Measurements from ENCODE around the gene DPYSL4. TPM values are rescaled to one million over a fixed set of nuclear protein-coding genes. Genes with fewer than 3 reads are reported as not detected.

DPYSL4 gene
- total and polyA plus RNA-seq, 2 experiments from 2014 or later, result 10.6 to 23.9 TPM

DNA sequence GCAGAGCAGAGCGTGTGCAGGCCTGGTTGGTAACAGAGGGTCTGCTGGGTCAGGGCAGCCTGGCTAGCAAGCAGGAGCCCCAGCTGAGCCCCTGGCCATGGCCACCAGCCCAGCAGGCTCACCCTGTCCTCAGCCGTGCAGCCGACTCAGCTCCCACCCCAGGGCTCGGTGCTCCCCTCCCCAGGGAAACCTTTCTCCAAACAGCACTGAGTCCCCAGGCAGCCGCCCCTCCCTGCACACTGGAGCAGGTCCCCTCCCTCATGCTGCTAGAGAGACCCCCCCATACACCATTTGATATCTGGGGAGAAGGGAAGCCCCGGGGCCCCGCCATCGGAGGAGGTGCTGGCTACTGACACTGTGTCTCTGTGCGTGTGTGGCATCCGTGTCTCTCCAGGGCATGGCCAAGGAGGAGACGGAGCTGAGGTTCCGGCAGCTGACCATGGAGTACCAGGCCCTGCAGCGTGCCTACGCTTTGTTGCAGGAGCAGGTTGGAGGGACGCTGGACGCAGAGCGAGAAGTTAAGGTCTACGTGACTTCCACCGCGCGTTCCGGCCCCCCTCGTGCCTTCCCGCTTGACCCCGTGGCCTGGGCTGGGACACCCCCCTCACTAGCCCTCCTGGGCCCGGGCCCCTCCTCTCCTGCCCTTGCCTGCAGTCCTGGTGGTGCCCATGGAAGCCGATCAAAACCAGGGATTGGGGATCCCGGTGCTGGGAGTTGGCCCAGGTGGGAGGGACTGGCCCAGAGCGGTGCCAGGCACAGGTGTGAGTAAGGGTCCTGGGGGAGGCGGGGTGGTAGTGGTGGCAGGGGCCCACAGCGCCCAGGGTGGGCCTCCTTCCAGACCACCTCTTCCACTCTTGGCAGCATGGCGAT, 45.0 kb upstream of the DPYSL4 start:
- no peak for TF ChIP-seq ZNF114 (CRISPR knock-in tag; IDR thresholded peaks at IDR 0.05)
- TF ChIP-seq, protein P1, sequence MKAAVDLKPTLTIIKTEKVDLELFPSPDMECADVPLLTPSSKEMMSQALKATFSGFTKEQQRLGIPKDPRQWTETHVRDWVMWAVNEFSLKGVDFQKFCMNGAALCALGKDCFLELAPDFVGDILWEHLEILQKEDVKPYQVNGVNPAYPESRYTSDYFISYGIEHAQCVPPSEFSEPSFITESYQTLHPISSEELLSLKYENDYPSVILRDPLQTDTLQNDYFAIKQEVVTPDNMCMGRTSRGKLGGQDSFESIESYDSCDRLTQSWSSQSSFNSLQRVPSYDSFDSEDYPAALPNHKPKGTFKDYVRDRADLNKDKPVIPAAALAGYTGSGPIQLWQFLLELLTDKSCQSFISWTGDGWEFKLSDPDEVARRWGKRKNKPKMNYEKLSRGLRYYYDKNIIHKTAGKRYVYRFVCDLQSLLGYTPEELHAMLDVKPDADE (IDR thresholded peaks at IDR 0.05), result no peak
- TF ChIP-seq, protein P2, sequence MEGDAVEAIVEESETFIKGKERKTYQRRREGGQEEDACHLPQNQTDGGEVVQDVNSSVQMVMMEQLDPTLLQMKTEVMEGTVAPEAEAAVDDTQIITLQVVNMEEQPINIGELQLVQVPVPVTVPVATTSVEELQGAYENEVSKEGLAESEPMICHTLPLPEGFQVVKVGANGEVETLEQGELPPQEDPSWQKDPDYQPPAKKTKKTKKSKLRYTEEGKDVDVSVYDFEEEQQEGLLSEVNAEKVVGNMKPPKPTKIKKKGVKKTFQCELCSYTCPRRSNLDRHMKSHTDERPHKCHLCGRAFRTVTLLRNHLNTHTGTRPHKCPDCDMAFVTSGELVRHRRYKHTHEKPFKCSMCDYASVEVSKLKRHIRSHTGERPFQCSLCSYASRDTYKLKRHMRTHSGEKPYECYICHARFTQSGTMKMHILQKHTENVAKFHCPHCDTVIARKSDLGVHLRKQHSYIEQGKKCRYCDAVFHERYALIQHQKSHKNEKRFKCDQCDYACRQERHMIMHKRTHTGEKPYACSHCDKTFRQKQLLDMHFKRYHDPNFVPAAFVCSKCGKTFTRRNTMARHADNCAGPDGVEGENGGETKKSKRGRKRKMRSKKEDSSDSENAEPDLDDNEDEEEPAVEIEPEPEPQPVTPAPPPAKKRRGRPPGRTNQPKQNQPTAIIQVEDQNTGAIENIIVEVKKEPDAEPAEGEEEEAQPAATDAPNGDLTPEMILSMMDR (conservative IDR thresholded peaks at IDR 0.05; ENCODE audit: low read depth in 2 of 2), result no peak
- TF ChIP-seq POLR2AphosphoS5 (IDR thresholded peaks at IDR 0.05; ENCODE audit: low read depth), result no peak
- no peak for TF ChIP-seq NANOG (IDR thresholded peaks at IDR 0.05; ENCODE audit: borderline replicate concordance)
- TF ChIP-seq EZH2phosphoT487 (IDR thresholded peaks at IDR 0.05; ENCODE audit: unreplicated experiment), result no peak
- TF ChIP-seq JUNB (IDR thresholded peaks at IDR 0.05; ENCODE audit: unreplicated experiment), result no peak
- TF ChIP-seq ZNF331 (CRISPR knock-in tag; IDR thresholded peaks at IDR 0.05; ENCODE audit: low read depth), result no peak
- TF ChIP-seq STAT1 (IDR thresholded peaks at IDR 0.05; ENCODE audit: unreplicated experiment), result no peak
- no peak for TF ChIP-seq EZH2 (IDR thresholded peaks at IDR 0.05; ENCODE audit: low read depth, unreplicated experiment)
- no peak for TF ChIP-seq CREB1 (CRISPR knock-in tag; IDR thresholded peaks at IDR 0.05; ENCODE audit: low read depth)
- TF ChIP-seq, protein P3, sequence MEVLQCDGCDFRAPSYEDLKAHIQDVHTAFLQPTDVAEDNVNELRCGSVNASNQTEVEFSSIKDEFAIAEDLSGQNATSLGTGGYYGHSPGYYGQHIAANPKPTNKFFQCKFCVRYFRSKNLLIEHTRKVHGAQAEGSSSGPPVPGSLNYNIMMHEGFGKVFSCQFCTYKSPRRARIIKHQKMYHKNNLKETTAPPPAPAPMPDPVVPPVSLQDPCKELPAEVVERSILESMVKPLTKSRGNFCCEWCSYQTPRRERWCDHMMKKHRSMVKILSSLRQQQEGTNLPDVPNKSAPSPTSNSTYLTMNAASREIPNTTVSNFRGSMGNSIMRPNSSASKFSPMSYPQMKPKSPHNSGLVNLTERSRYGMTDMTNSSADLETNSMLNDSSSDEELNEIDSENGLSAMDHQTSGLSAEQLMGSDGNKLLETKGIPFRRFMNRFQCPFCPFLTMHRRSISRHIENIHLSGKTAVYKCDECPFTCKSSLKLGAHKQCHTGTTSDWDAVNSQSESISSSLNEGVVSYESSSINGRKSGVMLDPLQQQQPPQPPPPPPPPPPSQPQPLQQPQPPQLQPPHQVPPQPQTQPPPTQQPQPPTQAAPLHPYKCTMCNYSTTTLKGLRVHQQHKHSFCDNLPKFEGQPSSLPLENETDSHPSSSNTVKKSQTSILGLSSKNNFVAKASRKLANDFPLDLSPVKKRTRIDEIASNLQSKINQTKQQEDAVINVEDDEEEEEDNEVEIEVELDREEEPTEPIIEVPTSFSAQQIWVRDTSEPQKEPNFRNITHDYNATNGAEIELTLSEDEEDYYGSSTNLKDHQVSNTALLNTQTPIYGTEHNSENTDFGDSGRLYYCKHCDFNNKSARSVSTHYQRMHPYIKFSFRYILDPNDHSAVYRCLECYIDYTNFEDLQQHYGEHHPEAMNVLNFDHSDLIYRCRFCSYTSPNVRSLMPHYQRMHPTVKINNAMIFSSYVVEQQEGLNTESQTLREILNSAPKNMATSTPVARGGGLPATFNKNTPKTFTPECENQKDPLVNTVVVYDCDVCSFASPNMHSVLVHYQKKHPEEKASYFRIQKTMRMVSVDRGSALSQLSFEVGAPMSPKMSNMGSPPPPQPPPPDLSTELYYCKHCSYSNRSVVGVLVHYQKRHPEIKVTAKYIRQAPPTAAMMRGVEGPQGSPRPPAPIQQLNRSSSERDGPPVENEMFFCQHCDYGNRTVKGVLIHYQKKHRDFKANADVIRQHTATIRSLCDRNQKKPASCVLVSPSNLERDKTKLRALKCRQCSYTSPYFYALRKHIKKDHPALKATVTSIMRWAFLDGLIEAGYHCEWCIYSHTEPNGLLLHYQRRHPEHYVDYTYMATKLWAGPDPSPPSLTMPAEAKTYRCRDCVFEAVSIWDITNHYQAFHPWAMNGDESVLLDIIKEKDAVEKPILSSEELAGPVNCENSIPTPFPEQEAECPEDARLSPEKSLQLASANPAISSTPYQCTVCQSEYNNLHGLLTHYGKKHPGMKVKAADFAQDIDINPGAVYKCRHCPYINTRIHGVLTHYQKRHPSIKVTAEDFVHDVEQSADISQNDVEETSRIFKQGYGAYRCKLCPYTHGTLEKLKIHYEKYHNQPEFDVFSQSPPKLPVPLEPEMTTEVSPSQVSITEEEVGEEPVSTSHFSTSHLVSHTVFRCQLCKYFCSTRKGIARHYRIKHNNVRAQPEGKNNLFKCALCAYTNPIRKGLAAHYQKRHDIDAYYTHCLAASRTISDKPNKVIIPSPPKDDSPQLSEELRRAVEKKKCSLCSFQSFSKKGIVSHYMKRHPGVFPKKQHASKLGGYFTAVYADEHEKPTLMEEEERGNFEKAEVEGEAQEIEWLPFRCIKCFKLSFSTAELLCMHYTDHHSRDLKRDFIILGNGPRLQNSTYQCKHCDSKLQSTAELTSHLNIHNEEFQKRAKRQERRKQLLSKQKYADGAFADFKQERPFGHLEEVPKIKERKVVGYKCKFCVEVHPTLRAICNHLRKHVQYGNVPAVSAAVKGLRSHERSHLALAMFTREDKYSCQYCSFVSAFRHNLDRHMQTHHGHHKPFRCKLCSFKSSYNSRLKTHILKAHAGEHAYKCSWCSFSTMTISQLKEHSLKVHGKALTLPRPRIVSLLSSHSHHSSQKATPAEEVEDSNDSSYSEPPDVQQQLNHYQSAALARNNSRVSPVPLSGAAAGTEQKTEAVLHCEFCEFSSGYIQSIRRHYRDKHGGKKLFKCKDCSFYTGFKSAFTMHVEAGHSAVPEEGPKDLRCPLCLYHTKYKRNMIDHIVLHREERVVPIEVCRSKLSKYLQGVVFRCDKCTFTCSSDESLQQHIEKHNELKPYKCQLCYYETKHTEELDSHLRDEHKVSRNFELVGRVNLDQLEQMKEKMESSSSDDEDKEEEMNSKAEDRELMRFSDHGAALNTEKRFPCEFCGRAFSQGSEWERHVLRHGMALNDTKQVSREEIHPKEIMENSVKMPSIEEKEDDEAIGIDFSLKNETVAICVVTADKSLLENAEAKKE (CRISPR knock-in tag; IDR thresholded peaks at IDR 0.05), result no peak
- TF ChIP-seq, protein P4, sequence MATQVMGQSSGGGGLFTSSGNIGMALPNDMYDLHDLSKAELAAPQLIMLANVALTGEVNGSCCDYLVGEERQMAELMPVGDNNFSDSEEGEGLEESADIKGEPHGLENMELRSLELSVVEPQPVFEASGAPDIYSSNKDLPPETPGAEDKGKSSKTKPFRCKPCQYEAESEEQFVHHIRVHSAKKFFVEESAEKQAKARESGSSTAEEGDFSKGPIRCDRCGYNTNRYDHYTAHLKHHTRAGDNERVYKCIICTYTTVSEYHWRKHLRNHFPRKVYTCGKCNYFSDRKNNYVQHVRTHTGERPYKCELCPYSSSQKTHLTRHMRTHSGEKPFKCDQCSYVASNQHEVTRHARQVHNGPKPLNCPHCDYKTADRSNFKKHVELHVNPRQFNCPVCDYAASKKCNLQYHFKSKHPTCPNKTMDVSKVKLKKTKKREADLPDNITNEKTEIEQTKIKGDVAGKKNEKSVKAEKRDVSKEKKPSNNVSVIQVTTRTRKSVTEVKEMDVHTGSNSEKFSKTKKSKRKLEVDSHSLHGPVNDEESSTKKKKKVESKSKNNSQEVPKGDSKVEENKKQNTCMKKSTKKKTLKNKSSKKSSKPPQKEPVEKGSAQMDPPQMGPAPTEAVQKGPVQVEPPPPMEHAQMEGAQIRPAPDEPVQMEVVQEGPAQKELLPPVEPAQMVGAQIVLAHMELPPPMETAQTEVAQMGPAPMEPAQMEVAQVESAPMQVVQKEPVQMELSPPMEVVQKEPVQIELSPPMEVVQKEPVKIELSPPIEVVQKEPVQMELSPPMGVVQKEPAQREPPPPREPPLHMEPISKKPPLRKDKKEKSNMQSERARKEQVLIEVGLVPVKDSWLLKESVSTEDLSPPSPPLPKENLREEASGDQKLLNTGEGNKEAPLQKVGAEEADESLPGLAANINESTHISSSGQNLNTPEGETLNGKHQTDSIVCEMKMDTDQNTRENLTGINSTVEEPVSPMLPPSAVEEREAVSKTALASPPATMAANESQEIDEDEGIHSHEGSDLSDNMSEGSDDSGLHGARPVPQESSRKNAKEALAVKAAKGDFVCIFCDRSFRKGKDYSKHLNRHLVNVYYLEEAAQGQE (IDR thresholded peaks at IDR 0.05; ENCODE audit: unreplicated experiment), result no peak
- Histone ChIP-seq H3K4me2 (no peak overlapping the region), H3K79me2 (replicated peaks; ENCODE audit: insufficient read depth) (no peaks in the 10 kb centered on the region), H3F3A (replicated peaks; ENCODE audit: low read depth) (no peaks in the 10 kb centered on the region), H3K4me3 (no peak overlapping the region), H4K20me1 (replicated peaks; ENCODE audit: insufficient read depth) (no peaks in the 10 kb centered on the region), H3K4me1 (ENCODE audit: insufficient read depth) (peaks cover 6% of the 10 kb centered on the region), H3K27ac (ENCODE audit: low read depth) (no peak overlapping the region), H3K36me3 (ENCODE audit: insufficient read depth) (no peaks in the 10 kb centered on the region), H3K27me3 (ENCODE audit: insufficient read depth) (no peaks in the 10 kb centered on the region), H2AFZ (no peak overlapping the region), H3K9me2 (ENCODE audit: insufficient read depth) (no peaks in the 10 kb centered on the region)
- DNase-seq (ENCODE audit: low spot score) (no peak), ATAC-seq (no peak)
- Mint-ChIP-seq H3K36me3 (ENCODE audit: low read depth) (no peaks in the 10 kb centered on the region), H3K9me3 (no peaks in the 10 kb centered on the region), H3K27ac (no peak overlapping the region), H3K27me3 (ENCODE audit: insufficient read depth, low read depth, poor library complexity) (peaks cover 10% of the 10 kb centered on the region), H3K4me1 (peaks cover 8% of the 10 kb centered on the region), H3K4me3 (no peak overlapping the region)

All from GM23338 (cell line).